ENCODE data around the gene SELL.

GRCh38 chr1:169731446-169731845 lies 20.0 kb upstream of the SELL start:
- TF ChIP-seq CTCF (IDR thresholded peaks at IDR 0.05) (no peak), POLR2A (IDR thresholded peaks at IDR 0.05) (no peak), POLR2AphosphoS5 (IDR thresholded peaks at IDR 0.05) (no peak)

Measured in breast epithelium (tissue), 3 donors.